ENCODE measurements around the gene APOBEC3G.
"Not testable (repeated sequence)": the region's sequence is repeated elsewhere in the genome, so short reads cannot be mapped to it uniquely, and the experiment has no call there.

The APOBEC3G gene

DNA sequence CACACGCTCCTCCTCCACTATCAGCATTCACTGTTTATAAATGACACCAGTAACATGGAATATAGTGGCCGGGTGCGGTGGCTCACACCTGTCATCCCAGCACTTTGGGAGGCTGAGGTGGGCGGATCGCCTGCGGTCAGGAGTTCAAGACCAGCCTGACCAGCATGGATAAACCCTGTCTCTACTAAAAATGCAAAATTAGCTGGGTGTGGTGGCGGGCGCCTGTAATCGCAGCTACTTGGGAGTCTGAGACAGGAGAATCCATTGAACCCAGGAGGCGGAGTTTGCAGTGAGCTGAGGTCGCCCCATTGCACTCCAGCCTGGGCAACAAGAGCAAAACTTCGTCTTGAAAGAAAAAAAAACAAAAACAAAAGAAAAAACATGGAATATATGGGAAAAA lies 837 bp downstream of the APOBEC3G start:
- H3K27ac ChIP-seq (ENCODE audit: low read depth, low read length, poor library complexity, severe bottlenecking); H3K4me2 ChIP-seq (ENCODE audit: low read length); H3K36me3 ChIP-seq (ENCODE audit: insufficient read depth, low read length); H3K9me3 ChIP-seq (ENCODE audit: low read length); H3K9ac ChIP-seq (ENCODE audit: low read length); H3K9me2 ChIP-seq (ENCODE audit: low read depth, low read length); H3K4me1 ChIP-seq (ENCODE audit: insufficient read depth, low read length, severe bottlenecking); H2AFZ ChIP-seq (ENCODE audit: low read length); H3K4me3 ChIP-seq (ENCODE audit: low read depth, low read length, poor library complexity, severe bottlenecking); H4K20me1 ChIP-seq (ENCODE audit: insufficient read depth, low read length); H3F3A ChIP-seq (ENCODE audit: insufficient read depth, low read length); H3K27me3 ChIP-seq (ENCODE audit: insufficient read depth, low read length); H3K79me2 ChIP-seq (ENCODE audit: insufficient read depth, low read length): not testable (repeated sequence)

DNA sequence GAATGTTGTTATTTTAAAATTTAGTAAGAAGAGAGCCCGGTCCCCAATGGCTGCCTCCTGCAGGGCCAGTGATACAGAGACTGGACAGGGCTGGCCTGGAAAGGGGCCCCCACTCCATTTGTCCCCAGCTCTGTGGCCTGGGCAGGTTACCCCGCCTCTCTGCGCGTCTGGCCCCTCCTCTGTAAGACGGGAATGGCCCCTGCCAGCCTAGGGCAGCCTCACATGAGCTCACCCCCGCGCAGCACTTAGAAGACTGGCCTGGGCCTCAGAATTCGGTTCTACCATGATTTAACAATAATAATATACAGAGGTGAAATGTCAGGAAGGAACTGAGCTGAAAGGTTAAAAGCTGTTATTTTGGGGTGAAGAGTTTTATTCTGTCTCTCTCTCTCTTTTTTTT lies 1.3 kb downstream of the APOBEC3G start:
- TF ChIP-seq, protein P1, sequence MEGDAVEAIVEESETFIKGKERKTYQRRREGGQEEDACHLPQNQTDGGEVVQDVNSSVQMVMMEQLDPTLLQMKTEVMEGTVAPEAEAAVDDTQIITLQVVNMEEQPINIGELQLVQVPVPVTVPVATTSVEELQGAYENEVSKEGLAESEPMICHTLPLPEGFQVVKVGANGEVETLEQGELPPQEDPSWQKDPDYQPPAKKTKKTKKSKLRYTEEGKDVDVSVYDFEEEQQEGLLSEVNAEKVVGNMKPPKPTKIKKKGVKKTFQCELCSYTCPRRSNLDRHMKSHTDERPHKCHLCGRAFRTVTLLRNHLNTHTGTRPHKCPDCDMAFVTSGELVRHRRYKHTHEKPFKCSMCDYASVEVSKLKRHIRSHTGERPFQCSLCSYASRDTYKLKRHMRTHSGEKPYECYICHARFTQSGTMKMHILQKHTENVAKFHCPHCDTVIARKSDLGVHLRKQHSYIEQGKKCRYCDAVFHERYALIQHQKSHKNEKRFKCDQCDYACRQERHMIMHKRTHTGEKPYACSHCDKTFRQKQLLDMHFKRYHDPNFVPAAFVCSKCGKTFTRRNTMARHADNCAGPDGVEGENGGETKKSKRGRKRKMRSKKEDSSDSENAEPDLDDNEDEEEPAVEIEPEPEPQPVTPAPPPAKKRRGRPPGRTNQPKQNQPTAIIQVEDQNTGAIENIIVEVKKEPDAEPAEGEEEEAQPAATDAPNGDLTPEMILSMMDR (IDR thresholded peaks at IDR 0.05; ENCODE audit: low read length) = no peak
- no peak for TF ChIP-seq EZH2 (IDR thresholded peaks at IDR 0.05; ENCODE audit: borderline replicate concordance, low read length)
- no peak overlapping the region for H3K4me2 ChIP-seq (ENCODE audit: low read length)
- no peak overlapping the region for H3K27ac ChIP-seq (ENCODE audit: low read depth, low read length, poor library complexity, severe bottlenecking)
- H3K4me3 ChIP-seq (ENCODE audit: low read depth, low read length, poor library complexity, severe bottlenecking) = no peak overlapping the region
- no peak overlapping the region for H3K9ac ChIP-seq (ENCODE audit: low read length)
- no peak overlapping the region for H2AFZ ChIP-seq (ENCODE audit: low read length)
- no peaks in the 10 kb centered on the region for H3K79me2 ChIP-seq (ENCODE audit: insufficient read depth, low read length)
- no peaks in the 10 kb centered on the region; the same call in 1 of the 2 replicates for H3K27me3 ChIP-seq (ENCODE audit: insufficient read depth, low read length)
- H4K20me1 ChIP-seq (ENCODE audit: insufficient read depth, low read length) = no peaks in the 10 kb centered on the region
- no peaks in the 10 kb centered on the region for H3K36me3 ChIP-seq (ENCODE audit: insufficient read depth, low read length)
- no peaks in the 10 kb centered on the region for H3F3A ChIP-seq (ENCODE audit: insufficient read depth, low read length)
- H3K9me2 ChIP-seq (ENCODE audit: low read depth, low read length) = no peaks in the 10 kb centered on the region
- H3K4me1 ChIP-seq (ENCODE audit: insufficient read depth, low read length, severe bottlenecking) = no peaks in the 10 kb centered on the region
- H3K9me3 ChIP-seq (ENCODE audit: low read length) = no peaks in the 10 kb centered on the region

GRCh38 chr22:39079054-39079637 lies 2.1 kb downstream of the APOBEC3G start:
- H3K9me3 ChIP-seq (ENCODE audit: low read length); H4K20me1 ChIP-seq (ENCODE audit: insufficient read depth, low read length); H3K27me3 ChIP-seq (ENCODE audit: insufficient read depth, low read length); H3K4me3 ChIP-seq (ENCODE audit: low read depth, low read length, poor library complexity, severe bottlenecking); H3K9ac ChIP-seq (ENCODE audit: low read length); H3K9me2 ChIP-seq (ENCODE audit: low read depth, low read length); H3K36me3 ChIP-seq (ENCODE audit: insufficient read depth, low read length); H3K4me2 ChIP-seq (ENCODE audit: low read length); H2AFZ ChIP-seq (ENCODE audit: low read length); H3K4me1 ChIP-seq (ENCODE audit: insufficient read depth, low read length, severe bottlenecking); H3K27ac ChIP-seq (ENCODE audit: low read depth, low read length, poor library complexity, severe bottlenecking); H3F3A ChIP-seq (ENCODE audit: insufficient read depth, low read length); H3K79me2 ChIP-seq (ENCODE audit: insufficient read depth, low read length): not testable (repeated sequence)

GRCh38 chr22:39080052-39080762 lies 3.1 kb downstream of the APOBEC3G start:
- TF ChIP-seq EZH2 (IDR thresholded peaks at IDR 0.05; ENCODE audit: borderline replicate concordance, low read length) = no peak
- TF ChIP-seq, protein P1 (IDR thresholded peaks at IDR 0.05; ENCODE audit: low read length) = no peak
- Histone ChIP-seq H3K4me2 (ENCODE audit: low read length) (no peak overlapping the region), H4K20me1 (ENCODE audit: insufficient read depth, low read length) (no peaks in the 10 kb centered on the region), H3K79me2 (ENCODE audit: insufficient read depth, low read length) (no peaks in the 10 kb centered on the region), H3K9ac (ENCODE audit: low read length) (no peak overlapping the region), H3K9me3 (ENCODE audit: low read length) (no peaks in the 10 kb centered on the region), H3F3A (ENCODE audit: insufficient read depth, low read length) (no peaks in the 10 kb centered on the region), H3K27ac (ENCODE audit: low read depth, low read length, poor library complexity, severe bottlenecking) (no peak overlapping the region), H3K4me3 (ENCODE audit: low read depth, low read length, poor library complexity, severe bottlenecking) (no peak overlapping the region), H3K9me2 (ENCODE audit: low read depth, low read length) (no peaks in the 10 kb centered on the region), H3K4me1 (ENCODE audit: insufficient read depth, low read length, severe bottlenecking) (no peaks in the 10 kb centered on the region), H2AFZ (ENCODE audit: low read length) (no peak overlapping the region), H3K36me3 (ENCODE audit: insufficient read depth, low read length) (no peaks in the 10 kb centered on the region), H3K27me3 (ENCODE audit: insufficient read depth, low read length) (peaks cover 4% of the 10 kb centered on the region; the same call in 1 of the 2 replicates)
